GM18517 (cell line): ENCODE results near the gene NTMT1.
"Not testable (repeated sequence)": the region's sequence is repeated elsewhere in the genome, so short reads cannot be mapped to it uniquely, and the experiment has no call there.

Experiments
- ATAC-seq: cut with Tn5 transposase; IDR thresholded peaks from one replicate; pipeline ENCODE4 v1.9.1; 2021; ENCODE audit warnings: mild to moderate bottlenecking, moderate library complexity; ENCODE audit not compliant: unreplicated experiment

NTMT1 gene

GRCh38 chr9:129635099-129636065 lies 9.4 kb downstream of the NTMT1 start:
- no peak for ATAC-seq

GRCh38 chr9:129636343-129636742 lies 10.4 kb downstream of the NTMT1 start:
- ATAC-seq, result not testable (repeated sequence)

- no peak for ATAC-seq
Measured at GRCh38 chr9:129637102-129637501, 11.1 kb downstream of the NTMT1 start.

GRCh38 chr9:129637673-129638439 lies 11.9 kb downstream of the NTMT1 start:
- ATAC-seq, result no peak

GRCh38 chr9:129639034-129639630 lies 13.2 kb downstream of the NTMT1 start:
- no peak for ATAC-seq

- no peak for ATAC-seq
Measured at GRCh38 chr9:129639756-129640085, 13.8 kb downstream of the NTMT1 start.

- ATAC-seq, result no peak
Measured at GRCh38 chr9:129640086-129640870, 14.3 kb downstream of the NTMT1 start.

- no peak for ATAC-seq
Measured at GRCh38 chr9:129640871-129641749, 15.1 kb downstream of the NTMT1 start.

GRCh38 chr9:129641750-129642585 lies 16.0 kb downstream of the NTMT1 start, which contains the start of gene ASB6:
Gene ASB6 (minus strand): TSS chr9:129642151. CDS start chr9:129641999, 152 bp downstream.
- ATAC-seq, result peak; percentile 83

GRCh38 chr9:129643706-129644105 lies 17.7 kb downstream of the NTMT1 start:
- no peak for ATAC-seq

GRCh38 chr9:129644365-129644764 lies 18.4 kb downstream of the NTMT1 start:
- no peak for ATAC-seq

GRCh38 chr9:129644902-129645301 lies 18.9 kb downstream of the NTMT1 start:
- ATAC-seq, result no peak

GRCh38 chr9:129646252-129646651 lies 20.3 kb downstream of the NTMT1 start:
- no peak for ATAC-seq

- no peak for ATAC-seq
Measured at GRCh38 chr9:129646654-129647053, 20.7 kb downstream of the NTMT1 start.

- no peak for ATAC-seq
Measured at GRCh38 chr9:129647635-129648034, 21.7 kb downstream of the NTMT1 start.

GRCh38 chr9:129648092-129648763 lies 22.3 kb downstream of the NTMT1 start:
- ATAC-seq, result no peak

GRCh38 chr9:129648764-129649115 lies 22.8 kb downstream of the NTMT1 start:
- ATAC-seq, result no peak
